Subcutaneous adipose tissue (tissue), 4 donors: ENCODE measurements around the gene PPM1J. TPM values are rescaled to one million over a fixed set of nuclear protein-coding genes. Genes with fewer than 3 reads are reported as not detected.

Source experiments
- total RNA-seq, 4 donors: library from RNA; depleted of rRNA; stranded (reverse); fragments of >200 nt; gene quantifications; one replicate each; pipeline ENCODE4 v1.1.0, GENCODE V29; 2016
- TF ChIP-seq, protein P1 (sequence below): fragments of 450-650 bp; IDR thresholded peaks from one replicate; pipeline ENCODE4 v1.5.1; 2016; ENCODE audit warnings: low read depth, mild to moderate bottlenecking, control low read depth, antibody characterized with exemption, moderate library complexity

The PPM1J gene
- total RNA-seq, 4 donors from 2014 or later: 0.51 TPM; not detected in 3

DNA sequence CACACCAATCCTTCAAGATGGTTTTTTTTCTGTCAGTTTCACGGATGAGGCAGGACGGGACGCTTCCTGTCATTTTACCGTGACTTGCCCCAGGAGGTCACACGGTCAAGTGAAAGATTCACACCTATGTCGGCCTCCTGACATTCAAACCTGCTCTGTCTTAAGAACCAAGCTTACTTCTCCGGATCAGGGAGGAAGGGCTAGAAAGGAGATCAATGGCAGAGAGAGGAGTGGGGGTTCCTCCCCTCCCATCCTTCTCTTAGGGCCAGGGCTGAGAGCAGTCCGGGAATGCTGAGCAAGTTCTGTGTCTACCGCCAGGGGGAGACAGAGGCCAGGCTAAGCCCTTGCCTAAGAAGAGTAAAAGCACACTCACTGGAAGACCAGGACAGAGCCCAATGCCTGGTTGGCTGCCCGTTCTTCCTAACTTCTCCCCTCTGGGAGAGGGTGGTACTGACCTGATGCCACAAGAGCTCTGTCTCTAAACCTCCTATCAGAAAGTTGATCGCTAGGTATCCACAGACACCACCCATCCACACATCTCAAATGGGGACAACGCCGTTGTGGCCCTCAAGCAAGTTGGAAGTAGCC, 1.1 kb upstream of the PPM1J start:
- TF ChIP-seq, protein P1, sequence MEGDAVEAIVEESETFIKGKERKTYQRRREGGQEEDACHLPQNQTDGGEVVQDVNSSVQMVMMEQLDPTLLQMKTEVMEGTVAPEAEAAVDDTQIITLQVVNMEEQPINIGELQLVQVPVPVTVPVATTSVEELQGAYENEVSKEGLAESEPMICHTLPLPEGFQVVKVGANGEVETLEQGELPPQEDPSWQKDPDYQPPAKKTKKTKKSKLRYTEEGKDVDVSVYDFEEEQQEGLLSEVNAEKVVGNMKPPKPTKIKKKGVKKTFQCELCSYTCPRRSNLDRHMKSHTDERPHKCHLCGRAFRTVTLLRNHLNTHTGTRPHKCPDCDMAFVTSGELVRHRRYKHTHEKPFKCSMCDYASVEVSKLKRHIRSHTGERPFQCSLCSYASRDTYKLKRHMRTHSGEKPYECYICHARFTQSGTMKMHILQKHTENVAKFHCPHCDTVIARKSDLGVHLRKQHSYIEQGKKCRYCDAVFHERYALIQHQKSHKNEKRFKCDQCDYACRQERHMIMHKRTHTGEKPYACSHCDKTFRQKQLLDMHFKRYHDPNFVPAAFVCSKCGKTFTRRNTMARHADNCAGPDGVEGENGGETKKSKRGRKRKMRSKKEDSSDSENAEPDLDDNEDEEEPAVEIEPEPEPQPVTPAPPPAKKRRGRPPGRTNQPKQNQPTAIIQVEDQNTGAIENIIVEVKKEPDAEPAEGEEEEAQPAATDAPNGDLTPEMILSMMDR: no peak

DNA sequence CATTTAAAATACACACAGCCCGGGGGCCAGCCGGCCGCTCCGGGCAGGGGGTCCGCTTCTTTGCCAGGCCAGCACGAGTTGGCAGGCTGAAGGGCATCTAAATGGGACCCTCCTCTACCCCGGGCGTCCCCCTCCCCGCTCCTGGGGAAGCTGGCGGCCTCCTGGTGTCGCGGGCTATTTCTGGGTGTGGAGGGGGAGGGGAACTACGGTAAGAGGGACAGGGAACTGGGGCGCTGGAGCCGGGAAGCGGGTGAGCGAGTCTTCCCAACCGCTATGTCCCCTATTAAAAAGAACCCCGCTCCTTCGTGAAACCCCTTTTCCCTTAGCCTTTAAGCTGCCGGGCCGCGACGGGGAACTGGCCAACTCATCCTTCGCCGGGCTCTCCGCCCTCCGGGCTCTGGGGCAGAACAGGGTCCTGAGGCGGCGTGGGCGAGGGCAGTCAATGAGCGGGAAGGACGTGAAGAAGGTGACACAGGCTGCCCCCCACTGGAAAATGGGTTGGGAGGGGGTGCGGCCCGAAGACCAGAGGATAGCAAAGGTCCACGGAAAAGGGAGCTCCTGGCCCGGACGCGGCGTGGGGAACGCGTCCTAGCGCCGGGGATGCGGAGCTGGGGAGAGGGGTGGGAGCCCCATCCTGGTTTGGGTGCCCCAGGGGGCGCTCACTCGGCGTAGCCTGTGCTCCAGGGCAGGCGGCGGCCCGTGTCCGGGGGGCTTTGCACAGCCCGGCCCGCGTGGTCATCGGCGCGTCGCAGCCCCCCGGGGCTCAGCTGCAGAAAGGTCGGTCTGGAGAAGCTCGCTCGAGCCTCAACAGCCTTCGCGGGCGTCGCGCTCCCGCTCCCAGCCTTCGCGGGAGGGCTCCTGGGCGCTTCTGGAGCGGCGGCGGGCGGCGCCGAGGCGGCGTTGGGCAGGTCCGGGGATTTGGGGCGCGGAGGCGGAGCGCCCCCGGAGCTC, 544 bp downstream of the PPM1J start:
- TF ChIP-seq, protein P1: no peak

DNA sequence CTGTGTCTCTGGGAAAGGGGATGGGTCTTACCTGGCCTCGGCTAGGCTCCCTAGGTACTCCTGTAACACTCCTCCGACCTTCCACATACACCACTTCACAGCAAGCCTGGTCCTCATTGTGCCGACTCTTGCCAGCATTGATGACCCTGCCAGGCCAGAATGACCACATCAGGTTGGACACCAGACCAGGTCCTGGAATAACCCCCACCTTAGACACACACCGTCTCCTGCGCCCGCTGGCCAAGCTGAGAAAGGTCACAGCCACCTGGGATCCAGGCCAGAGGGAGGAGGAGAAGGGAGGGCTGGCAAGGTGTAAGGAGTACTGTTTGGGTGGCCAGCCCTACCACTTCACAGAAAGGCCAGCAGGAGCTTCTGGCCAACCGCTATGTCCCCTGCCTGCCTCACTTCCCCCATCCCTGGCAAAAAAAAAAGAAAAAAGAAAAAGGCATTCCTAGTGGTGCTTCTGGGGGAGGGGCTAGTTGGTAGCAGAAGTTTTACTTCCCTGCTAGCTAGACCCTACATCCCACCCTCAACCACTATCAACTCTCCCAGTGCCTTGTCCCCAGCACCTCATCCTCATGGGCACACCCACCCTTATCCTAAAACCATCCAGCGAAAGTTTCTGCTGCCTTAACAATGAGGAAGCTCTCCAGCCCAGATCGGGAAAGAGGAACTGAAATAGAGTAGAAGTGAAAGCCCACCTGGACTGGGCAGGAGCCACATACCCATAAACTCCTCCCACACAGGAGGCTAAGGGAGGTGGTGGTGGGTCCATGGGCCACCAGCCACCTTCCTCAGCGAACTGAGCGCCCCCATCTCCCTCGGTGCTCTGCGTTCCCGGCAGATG, 1.4 kb downstream of the PPM1J start:
- TF ChIP-seq, protein P1: no peak

DNA sequence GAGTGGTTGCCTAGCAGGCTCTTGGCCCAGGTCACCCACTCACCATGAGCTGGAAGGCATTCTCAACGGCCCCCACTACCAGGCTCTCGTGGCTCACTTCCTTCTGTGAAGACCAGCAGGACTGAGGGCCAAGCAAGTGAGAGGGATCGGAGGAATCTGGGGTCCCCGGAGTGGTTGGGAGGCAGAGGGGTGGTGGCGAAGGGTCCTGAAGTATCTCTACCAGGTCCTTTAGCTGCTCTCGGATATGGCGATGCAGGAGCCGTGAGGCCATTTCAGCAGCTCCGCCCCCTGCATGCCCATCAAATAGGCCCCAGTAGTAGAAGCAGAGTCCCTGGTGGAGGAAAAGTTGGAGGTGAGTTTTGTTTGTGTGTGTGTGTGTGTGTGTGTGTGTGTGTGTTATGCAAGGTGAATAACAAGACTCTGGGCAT, 2.4 kb downstream of the PPM1J start:
- TF ChIP-seq, protein P1: no peak

DNA sequence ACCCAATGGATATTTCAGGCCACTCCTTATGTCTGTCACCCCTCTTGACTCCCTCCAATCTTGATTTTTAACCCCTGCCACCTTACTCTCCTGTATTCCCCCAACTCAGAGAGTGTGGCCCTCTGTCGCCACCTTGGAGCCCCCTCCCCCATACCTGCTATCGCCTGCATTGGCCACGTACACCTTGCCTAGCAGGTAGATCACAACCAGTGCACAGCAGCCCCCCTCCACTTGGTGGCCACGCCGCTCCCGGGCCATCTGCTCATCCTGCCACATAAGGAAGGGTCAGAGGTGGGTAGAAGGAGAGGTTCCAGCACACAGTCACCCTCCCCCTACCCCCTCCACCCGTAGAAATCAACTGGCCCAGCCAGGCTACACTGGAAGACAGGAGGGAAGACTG, 2.9 kb downstream of the PPM1J start:
- TF ChIP-seq, protein P1: no peak

DNA sequence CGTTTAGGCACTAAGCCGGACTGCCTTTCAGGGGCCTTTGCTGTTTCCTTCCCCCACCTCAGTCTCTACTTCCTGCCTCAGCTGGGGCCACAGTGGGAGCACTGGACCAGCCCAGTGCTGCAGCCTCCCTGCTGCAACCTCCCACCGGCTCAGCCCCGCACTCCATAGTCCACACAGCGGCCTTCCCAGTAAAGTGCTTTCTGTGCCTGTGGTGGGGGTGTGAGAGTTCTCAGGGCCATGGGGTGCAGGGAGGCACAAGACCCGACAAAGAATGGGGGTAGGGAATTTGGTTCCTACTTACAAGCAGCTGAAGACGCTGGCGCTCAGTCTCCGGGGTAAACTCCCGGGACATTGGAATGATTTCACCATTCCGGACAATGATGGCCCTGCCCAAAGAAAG, 3.5 kb downstream of the PPM1J start:
- TF ChIP-seq, protein P1: no peak
